Spinal cord (tissue), 10 donors: ENCODE data around the gene HACE1. TPM values are rescaled to one million over a fixed set of nuclear protein-coding genes. Genes with fewer than 3 reads are reported as not detected.

ENCODE experiments used
- DNase-seq, 6 donors: peaks; one replicate each; pipeline versions ENCODE4 v3.0.0 to v3.0.0-alpha.2; 2013 to 2015; ENCODE audit warnings: low spot score in 6 of 6, low read depth in 4 of 6
- H3K27ac ChIP-seq: one replicate; pipeline ENCODE4 v1.5.1; 2013; ENCODE audit warnings: low read depth, low read length, control low read depth
- H3K27me3 ChIP-seq: one replicate; pipeline ENCODE4 v1.6.1; 2013; ENCODE audit warnings: low read length; ENCODE audit not compliant: control insufficient read depth, insufficient read depth
- H3K36me3 ChIP-seq: one replicate; pipeline ENCODE4 v1.6.1; 2013; ENCODE audit warnings: low read length; ENCODE audit not compliant: control insufficient read depth, insufficient read depth
- H3K4me1 ChIP-seq: one replicate; pipeline ENCODE4 v1.6.1; 2013; ENCODE audit warnings: low read length; ENCODE audit not compliant: control insufficient read depth, insufficient read depth
- H3K4me3 ChIP-seq: one replicate; pipeline ENCODE4 v1.5.1; 2013; ENCODE audit warnings: low read depth, low read length, control low read depth
- H3K9me3 ChIP-seq: one replicate; pipeline ENCODE4 v1.6.1; 2013; ENCODE audit warnings: low read length; ENCODE audit not compliant: control insufficient read depth, insufficient read depth
- WGBS: methylation state at CpG from one replicate; pipeline ENCODE4 v1.1.5; 2013; ENCODE audit warnings: missing lambda C conversion rate; ENCODE audit not compliant: insufficient coverage; 5-methylcytosine and 5-hydroxymethylcytosine counted together
- polyA plus RNA-seq, 2 donors: library from polyadenylated mRNA; unstranded; fragments of 120-200 nt; gene quantifications; one replicate each; pipeline ENCODE4 v1.2.1, GENCODE V29; 2013; ENCODE audit not compliant: insufficient read length in 2 of 2
- total RNA-seq, 2 donors: library from RNA; depleted of rRNA in 1 of 2; stranded (reverse); fragments of 120-200 nt in 1 of 2; fragments of >200 nt in 1 of 2; gene quantifications; one replicate each; pipeline versions ENCODE4 v1.2.3 to v1.2.4, GENCODE V29; 2013 to 2014
- donor health status: healthy.

The HACE1 gene
- total and polyA plus RNA-seq, 4 donors = 20.1 to 44.1 (median 22.4) TPM

- H3K27me3 ChIP-seq = no peaks in the 10 kb centered on the region
- H3K4me1 ChIP-seq = no peaks in the 10 kb centered on the region
- H3K36me3 ChIP-seq = peaks cover 3% of the 10 kb centered on the region
- WGBS = 82% methylated on average over 2 of the region's 3 CpGs
- H3K9me3 ChIP-seq = no peaks in the 10 kb centered on the region
- H3K27ac ChIP-seq = no peak overlapping the region
- DNase-seq = no peak
- no peak overlapping the region for H3K4me3 ChIP-seq
Measured at GRCh38 chr6:104799134-104799657, 60.5 kb downstream of the HACE1 start.

DNA sequence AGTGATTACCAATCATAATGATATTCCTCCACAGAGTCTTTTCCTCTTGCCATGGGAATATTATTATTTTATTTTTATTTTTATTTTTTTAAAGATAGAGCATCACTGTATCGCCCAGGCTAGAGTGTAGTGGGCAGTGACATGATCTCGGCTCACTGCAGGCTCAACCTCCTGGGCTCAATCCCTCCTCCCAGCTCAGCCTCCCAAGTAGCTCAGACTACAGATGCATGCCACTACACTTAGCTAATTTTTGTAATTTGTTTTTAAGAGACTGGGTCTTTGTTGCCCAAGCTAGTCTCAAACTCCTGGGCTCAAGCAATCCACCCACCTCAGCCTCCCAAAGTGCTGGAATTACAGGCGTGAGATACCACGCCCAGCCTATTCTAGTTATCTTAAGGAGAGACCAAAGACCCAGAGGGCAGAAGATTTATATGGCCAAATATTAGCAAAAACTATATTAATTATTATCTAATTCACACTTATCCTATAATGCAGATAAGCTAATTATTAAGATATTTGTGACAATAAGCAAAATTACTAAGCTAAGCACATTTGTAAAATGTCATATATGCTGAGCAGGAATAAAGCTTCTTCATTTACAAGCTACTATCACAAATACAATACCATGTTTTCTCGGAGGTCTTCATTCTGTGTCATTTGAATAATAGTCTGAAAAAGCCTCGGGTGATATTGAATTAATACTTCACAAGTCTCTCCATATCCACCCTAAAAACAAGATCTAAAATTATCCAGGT, 63.5 kb downstream of the HACE1 start:
- WGBS = no CpG with 5 or more reads among the region's 6 CpGs
- H3K36me3 ChIP-seq = peaks cover 9% of the 10 kb centered on the region
- no peaks in the 10 kb centered on the region for H3K27me3 ChIP-seq
- no peak overlapping the region for H3K27ac ChIP-seq
- H3K4me1 ChIP-seq = no peaks in the 10 kb centered on the region
- no peak overlapping the region for H3K4me3 ChIP-seq
- no peaks in the 10 kb centered on the region for H3K9me3 ChIP-seq
- no peak for DNase-seq

- H3K36me3 ChIP-seq = peaks cover 11% of the 10 kb centered on the region
- H3K9me3 ChIP-seq = no peaks in the 10 kb centered on the region
- WGBS = 100% methylated on average over 1 of the region's 3 CpGs
- no peaks in the 10 kb centered on the region for H3K4me1 ChIP-seq
- no peaks in the 10 kb centered on the region for H3K27me3 ChIP-seq
- no peak overlapping the region for H3K4me3 ChIP-seq
- no peak overlapping the region for H3K27ac ChIP-seq
- no peak for DNase-seq
Measured at GRCh38 chr6:104795363-104795762, 64.4 kb downstream of the HACE1 start.

DNA sequence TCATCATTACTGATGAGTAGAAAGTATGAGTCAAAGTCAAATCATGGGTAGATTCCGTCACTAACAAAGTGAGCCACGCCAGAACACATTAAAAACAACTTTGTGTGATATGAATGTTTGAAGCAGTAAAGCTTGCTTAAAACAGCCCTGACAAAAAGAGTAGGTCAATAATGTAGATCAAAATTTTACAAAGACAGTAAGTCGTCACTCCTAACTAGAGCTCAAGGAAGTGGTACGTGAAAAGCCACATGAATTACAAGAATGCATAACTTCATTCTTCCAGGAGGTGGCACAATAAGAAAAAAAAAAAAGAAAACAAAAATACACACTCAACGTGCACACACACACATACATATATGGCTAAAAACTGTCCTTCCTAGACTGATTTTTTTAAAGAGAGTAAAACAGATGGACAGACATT, 69.9 kb downstream of the HACE1 start:
- WGBS = no CpG with 5 or more reads among the region's 5 CpGs

GRCh38 chr6:104788400-104788799, 71.3 kb downstream of the HACE1 start:
- Histone ChIP-seq H3K27ac (no peak overlapping the region), H3K27me3 (no peaks in the 10 kb centered on the region), H3K9me3 (no peaks in the 10 kb centered on the region), H3K4me1 (no peaks in the 10 kb centered on the region), H3K4me3 (no peak overlapping the region), H3K36me3 (peaks cover 8% of the 10 kb centered on the region)
- DNase-seq = no peak
- WGBS = no CpG with 5 or more reads among the region's 2 CpGs

More for the DNA sequence above, 69.9 kb downstream of the HACE1 start:
- Histone ChIP-seq H3K27ac (no peak overlapping the region), H3K9me3 (no peaks in the 10 kb centered on the region), H3K36me3 (peaks cover 8% of the 10 kb centered on the region), H3K4me3 (no peak overlapping the region), H3K4me1 (no peaks in the 10 kb centered on the region), H3K27me3 (no peaks in the 10 kb centered on the region)
- peak in 2 of 6 donors; percentile 18 to 66 for DNase-seq

- DNase-seq = no peak
- no peaks in the 10 kb centered on the region for H3K4me1 ChIP-seq
- no peaks in the 10 kb centered on the region for H3K27me3 ChIP-seq
- H3K9me3 ChIP-seq = no peaks in the 10 kb centered on the region
- H3K36me3 ChIP-seq = peaks cover 2% of the 10 kb centered on the region
- no peak overlapping the region for H3K4me3 ChIP-seq
- 80% methylated on average over 1 of the region's 2 CpGs for WGBS
- no peak overlapping the region for H3K27ac ChIP-seq
Measured at GRCh38 chr6:104787305-104787704, 72.4 kb downstream of the HACE1 start.

DNA sequence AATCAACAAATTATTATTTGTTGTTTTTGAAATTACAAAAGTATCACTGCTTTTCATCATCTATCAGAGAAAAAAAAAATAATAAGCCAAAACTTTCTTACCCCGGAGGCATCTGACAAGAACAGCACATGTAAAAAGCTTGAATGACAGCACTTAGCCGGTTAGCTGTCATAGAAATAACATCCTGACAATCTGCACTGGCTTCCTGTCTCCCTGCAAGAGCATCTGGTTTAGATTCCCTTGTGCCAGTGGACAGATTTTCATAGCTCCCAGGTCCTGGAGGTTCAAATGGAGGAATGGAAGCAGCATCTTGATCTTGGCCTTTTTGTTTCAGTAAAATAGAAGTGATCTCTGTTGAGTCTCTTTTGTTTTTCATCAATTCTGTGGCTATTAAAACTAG, 74.8 kb downstream of the HACE1 start:
- Histone ChIP-seq H3K4me3 (no peak overlapping the region), H3K27me3 (no peaks in the 10 kb centered on the region), H3K36me3 (no peaks in the 10 kb centered on the region), H3K27ac (no peak overlapping the region), H3K9me3 (no peaks in the 10 kb centered on the region), H3K4me1 (no peaks in the 10 kb centered on the region)
- 53% methylated on average over 2 of the region's 2 CpGs for WGBS
- DNase-seq = no peak

DNA sequence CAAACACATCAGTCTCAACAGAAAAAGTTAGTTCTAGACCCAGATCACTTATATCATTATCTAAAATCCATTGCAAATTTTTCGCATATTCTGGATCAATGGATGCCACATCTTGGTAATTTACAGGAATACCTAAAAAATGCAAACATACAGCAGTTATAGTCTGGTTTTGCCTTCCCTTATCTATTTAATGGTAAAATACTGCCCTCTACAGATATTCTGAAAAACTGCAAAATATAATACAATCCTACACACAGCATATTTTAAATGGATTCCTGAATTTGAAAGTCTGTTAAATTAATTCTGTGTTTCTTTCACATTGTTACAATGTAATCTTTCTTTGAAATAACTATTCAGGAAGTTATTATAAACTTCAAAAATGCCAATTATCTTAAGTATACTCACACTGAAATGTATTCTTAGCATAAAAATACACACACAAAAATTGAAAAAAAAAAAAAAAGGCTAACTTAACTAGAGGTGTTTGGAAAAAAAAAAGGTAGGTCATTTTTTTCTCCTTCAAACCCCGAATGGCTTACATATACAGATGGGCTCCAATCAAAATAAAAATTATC, 88.4 kb downstream of the HACE1 start:
- WGBS = no CpG with 5 or more reads among the region's 2 CpGs
- Histone ChIP-seq H3K27me3 (no peaks in the 10 kb centered on the region), H3K27ac (no peak overlapping the region), H3K9me3 (no peaks in the 10 kb centered on the region), H3K4me1 (no peaks in the 10 kb centered on the region), H3K4me3 (no peak overlapping the region), H3K36me3 (no peaks in the 10 kb centered on the region)
- DNase-seq = peak; percentile 6 to 78 (median 24)

DNA sequence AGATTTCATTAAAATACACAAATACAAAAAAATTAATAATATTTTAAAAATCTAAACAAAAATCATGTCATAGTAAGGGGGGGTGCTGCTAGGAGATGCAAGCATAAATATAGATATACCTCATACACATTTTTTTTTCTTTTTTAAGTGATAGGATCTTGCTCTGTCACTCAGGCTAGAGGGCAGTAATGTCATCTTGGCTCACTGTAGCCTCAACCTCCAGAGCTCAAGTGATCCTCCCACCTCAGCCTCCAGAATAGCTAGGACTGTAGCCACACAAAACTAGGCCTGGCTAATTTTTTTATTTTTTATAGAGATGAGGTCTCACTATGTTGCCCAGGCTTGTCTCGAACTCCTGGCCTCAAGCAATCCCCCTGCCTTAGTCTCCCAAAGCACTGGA, 90.8 kb downstream of the HACE1 start:
- Histone ChIP-seq H3K27ac (no peak overlapping the region), H3K4me3 (no peak overlapping the region), H3K9me3 (no peaks in the 10 kb centered on the region), H3K36me3 (no peaks in the 10 kb centered on the region), H3K27me3 (no peaks in the 10 kb centered on the region), H3K4me1 (no peaks in the 10 kb centered on the region)
- DNase-seq = no peak
- WGBS = no CpG with 5 or more reads among the region's 1 CpG

DNA sequence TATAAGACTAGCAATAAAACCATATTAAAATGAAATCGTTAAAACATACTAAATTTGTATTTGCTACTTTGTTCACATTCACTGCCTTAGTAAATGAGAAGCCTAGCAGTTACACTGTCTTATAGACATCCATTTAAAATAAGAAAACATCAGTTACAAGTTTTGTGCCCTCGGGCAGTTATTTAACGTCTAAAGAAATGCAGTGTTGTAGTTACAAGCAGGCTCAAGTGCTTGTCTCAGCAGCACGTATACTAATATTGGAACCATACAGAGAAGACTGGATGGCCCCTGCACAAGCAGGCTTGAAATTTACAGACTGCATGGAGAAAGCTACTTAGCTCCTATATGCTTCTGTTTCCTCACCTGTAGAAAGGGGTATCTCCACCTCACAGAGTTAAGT, 93.1 kb downstream of the HACE1 start:
- Histone ChIP-seq H3K27ac (no peak overlapping the region), H3K27me3 (no peaks in the 10 kb centered on the region), H3K4me1 (no peaks in the 10 kb centered on the region), H3K4me3 (no peak overlapping the region), H3K36me3 (no peaks in the 10 kb centered on the region), H3K9me3 (no peaks in the 10 kb centered on the region)
- 80% methylated on average over 1 of the region's 4 CpGs for WGBS
- DNase-seq = peak in 1 of 6 donors; percentile 30
